Gastroesophageal sphincter (tissue), 4 donors: Measurements from ENCODE around the gene CEBPB. TPM values are rescaled to one million over a fixed set of nuclear protein-coding genes. Genes with fewer than 3 reads are reported as not detected.

ENCODE experiments used
- ATAC-seq: fragments of 150-250 bp; one replicate; pipeline ENCODE4 v1.9.1; 2016; ENCODE audit warnings: mild to moderate bottlenecking, moderate library complexity
- H3K27ac ChIP-seq, 4 donors: fragments of 200-600 bp; sonication (generic) in 3 of 4; 1 replicate in 3 of 4; 2 replicates in 1 of 4; pipeline ENCODE4 v1.5.1; 2016 to 2019
- H3K27me3 ChIP-seq: fragments of 200-600 bp; sonication (generic); one replicate; pipeline ENCODE4 v1.5.1; 2019
- H3K36me3 ChIP-seq, 2 donors: fragments of 200-600 bp; sonication (generic); one replicate each; pipeline ENCODE4 v1.5.1; 2019; ENCODE audit warnings: control low read depth in 1 of 2
- H3K4me1 ChIP-seq, 3 donors: fragments of 200-600 bp; sonication (generic); 1 replicate in 2 of 3; 2 replicates in 1 of 3; pipeline ENCODE4 v1.5.1; 2016 to 2019; ENCODE audit warnings: control low read depth in 2 of 3
- H3K4me3 ChIP-seq, 2 donors: fragments of 200-600 bp; sonication (generic); one replicate each; pipeline ENCODE4 v1.5.1; 2019; ENCODE audit warnings: mild to moderate bottlenecking in 1 of 2, moderate library complexity in 1 of 2
- H3K9me3 ChIP-seq, 3 donors: fragments of 200-600 bp; sonication (generic); one replicate each; pipeline ENCODE4 v1.5.1; 2017 to 2019; ENCODE audit warnings: control low read depth in 2 of 3
- EP300 ChIP-seq: sonication (generic); formaldehyde crosslinking; IDR thresholded peaks from one replicate; pipeline ENCODE4 v1.6.1; 2017; ENCODE audit warnings: antibody characterized with exemption, mild to moderate bottlenecking
- POLR2A ChIP-seq, 2 donors: fragments of 450-650 bp; IDR thresholded peaks; one replicate each; pipeline ENCODE4 v1.6.1; 2017; ENCODE audit warnings: antibody characterized with exemption in 2 of 2, mild to moderate bottlenecking in 2 of 2, moderate library complexity in 1 of 2
- POLR2AphosphoS5 ChIP-seq: sonication (generic); formaldehyde crosslinking; IDR thresholded peaks from one replicate; pipeline ENCODE4 v1.6.1; 2017; ENCODE audit warnings: antibody characterized with exemption
- WGBS, 2 donors: methylation state at CpG; one replicate each; pipeline ENCODE4 v1.1.5; 2018; ENCODE audit warnings: low coverage in 1 of 2; 5-methylcytosine and 5-hydroxymethylcytosine counted together
- total RNA-seq, 4 donors: library from RNA; depleted of rRNA; stranded (reverse); fragments of >200 nt; gene quantifications; one replicate each; pipeline ENCODE4 v1.1.0, GENCODE V29; 2016
- TF ChIP-seq, protein P1 (sequence below), 4 experiments: fragments of 200-600 bp in 2 of 4; fragments of 450-650 bp in 2 of 4; sonication (generic) in 1 of 4; IDR thresholded peaks; one replicate each; pipeline ENCODE4 v1.5.1; 2017 to 2019; ENCODE audit warnings: antibody characterized with exemption in 4 of 4, mild to moderate bottlenecking in 2 of 4, moderate library complexity in 2 of 4

Gene CEBPB
- total RNA-seq, 4 donors from 2014 or later, result 85.2 to 125 (median 108) TPM

DNA sequence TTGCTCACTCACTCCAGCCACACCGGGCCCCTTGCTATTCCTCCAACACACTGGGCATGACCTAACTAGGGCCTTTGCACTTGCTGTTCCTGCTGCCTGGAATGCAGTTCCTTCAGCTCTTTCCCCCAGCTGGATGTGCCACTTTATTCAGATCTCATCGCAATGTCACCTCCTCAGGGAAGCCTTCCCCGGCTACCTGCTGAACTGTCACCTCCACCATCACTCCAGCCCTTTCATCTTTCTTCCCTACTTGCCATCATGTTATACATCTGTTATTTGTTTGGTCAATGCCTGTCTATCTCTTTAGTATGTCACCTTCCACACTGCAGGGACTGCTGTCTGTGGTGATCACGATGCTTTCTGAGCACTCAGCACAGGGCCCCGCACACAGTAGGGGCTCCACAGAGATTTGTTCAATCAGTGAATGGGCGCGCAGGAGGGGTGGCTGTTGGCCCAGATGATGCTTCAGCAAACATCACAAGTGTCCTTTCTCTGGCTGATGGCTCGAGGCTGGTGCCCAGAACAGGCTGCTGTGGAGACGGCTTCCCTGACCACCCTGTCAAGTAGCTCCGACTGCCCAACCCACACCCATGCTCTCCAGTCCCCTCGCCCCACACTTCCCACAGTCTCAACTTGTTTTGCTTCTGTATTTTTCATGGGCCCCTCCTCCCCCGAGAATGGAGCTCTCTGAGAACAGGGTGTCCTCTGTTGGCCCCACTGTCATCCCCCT is 31.8 kb downstream of the CEBPB start:
- WGBS, 2 donors, result 85 to 96% methylated on average over 5 to 7 of the region's 12 CpGs
- Histone ChIP-seq H3K27me3 (no peaks in the 10 kb centered on the region), H3K9me3 (peaks cover 0 to 10% (median 0%) of the 10 kb centered on the region in 3 donors), H3K27ac (peak overlapping the region in 3 of 4 donors; percentile 11 to 89 (median 52)), H3K4me1 (peaks cover 0 to 45% (median 18%) of the 10 kb centered on the region in 3 donors), H3K36me3 (no peaks in the 10 kb centered on the region), H3K4me3 (no peak overlapping the region)
- ATAC-seq, result no peak
- TF ChIP-seq POLR2A (IDR thresholded peaks at IDR 0.05) (no peak), EP300 (no peak), POLR2AphosphoS5 (no peak)
- TF ChIP-seq, protein P1, sequence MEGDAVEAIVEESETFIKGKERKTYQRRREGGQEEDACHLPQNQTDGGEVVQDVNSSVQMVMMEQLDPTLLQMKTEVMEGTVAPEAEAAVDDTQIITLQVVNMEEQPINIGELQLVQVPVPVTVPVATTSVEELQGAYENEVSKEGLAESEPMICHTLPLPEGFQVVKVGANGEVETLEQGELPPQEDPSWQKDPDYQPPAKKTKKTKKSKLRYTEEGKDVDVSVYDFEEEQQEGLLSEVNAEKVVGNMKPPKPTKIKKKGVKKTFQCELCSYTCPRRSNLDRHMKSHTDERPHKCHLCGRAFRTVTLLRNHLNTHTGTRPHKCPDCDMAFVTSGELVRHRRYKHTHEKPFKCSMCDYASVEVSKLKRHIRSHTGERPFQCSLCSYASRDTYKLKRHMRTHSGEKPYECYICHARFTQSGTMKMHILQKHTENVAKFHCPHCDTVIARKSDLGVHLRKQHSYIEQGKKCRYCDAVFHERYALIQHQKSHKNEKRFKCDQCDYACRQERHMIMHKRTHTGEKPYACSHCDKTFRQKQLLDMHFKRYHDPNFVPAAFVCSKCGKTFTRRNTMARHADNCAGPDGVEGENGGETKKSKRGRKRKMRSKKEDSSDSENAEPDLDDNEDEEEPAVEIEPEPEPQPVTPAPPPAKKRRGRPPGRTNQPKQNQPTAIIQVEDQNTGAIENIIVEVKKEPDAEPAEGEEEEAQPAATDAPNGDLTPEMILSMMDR (IDR thresholded peaks at IDR 0.05), result no peak

DNA sequence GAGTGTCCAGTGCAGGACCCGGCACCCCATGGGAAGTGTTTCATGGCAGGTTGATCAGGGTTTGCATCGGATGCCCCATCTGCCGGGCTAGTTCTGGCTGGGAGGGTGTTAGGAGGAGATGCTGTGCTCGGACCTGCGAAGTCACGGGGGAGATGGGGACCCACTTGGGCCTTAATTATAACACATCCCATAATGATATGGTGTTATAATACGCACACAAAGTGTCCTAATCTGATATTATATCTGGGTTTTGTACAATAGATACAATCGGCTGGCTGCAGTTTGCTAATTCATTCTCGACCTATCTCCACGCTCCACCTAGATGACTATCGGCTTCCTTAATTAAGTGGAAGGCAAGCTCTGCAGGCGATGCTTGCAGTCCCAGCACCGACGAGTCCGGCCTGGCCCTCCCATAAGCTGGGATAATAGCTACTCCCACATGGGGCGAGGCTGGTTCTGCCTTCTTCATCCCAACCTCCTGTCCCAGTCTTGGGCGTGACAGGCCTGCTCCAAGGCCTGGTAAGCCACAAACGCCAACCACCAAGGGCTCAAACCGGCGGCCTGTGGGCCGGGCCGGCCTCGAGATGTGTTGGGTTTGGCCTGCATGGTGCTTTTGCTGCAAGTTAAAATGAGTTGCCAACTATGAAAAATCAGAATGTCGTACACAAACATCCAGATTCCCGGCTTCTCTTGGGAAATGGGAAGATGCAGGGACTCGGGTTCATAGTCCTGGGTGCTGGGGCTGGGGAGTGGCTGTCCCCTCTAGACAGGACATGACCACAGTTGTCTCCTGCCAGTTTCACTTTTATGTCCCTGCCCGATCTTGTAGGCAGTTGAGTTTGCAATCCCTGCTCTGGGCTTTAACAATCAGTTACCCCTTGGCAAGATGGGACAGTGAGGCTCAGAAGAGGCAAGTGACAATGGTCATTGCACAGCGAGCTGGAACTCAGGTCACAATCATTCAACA is 32.7 kb downstream of the CEBPB start:
- Histone ChIP-seq H3K9me3 (peaks cover 0 to 10% (median 0%) of the 10 kb centered on the region in 3 donors), H3K4me1 (peaks cover 0 to 45% (median 18%) of the 10 kb centered on the region in 3 donors), H3K27ac (peak overlapping the region in 3 of 4 donors; percentile 81 to 91 (median 89)), H3K36me3 (no peaks in the 10 kb centered on the region), H3K4me3 (no peak overlapping the region), H3K27me3 (no peaks in the 10 kb centered on the region)
- no peak for ATAC-seq
- 88 to 94% methylated on average over 7 to 9 of the region's 28 CpGs for WGBS, 2 donors
- TF ChIP-seq, protein P1 (IDR thresholded peaks at IDR 0.05), result no peak
- no peak for TF ChIP-seq POLR2A (IDR thresholded peaks at IDR 0.05)
- TF ChIP-seq EP300, result no peak
- TF ChIP-seq POLR2AphosphoS5, result no peak

DNA sequence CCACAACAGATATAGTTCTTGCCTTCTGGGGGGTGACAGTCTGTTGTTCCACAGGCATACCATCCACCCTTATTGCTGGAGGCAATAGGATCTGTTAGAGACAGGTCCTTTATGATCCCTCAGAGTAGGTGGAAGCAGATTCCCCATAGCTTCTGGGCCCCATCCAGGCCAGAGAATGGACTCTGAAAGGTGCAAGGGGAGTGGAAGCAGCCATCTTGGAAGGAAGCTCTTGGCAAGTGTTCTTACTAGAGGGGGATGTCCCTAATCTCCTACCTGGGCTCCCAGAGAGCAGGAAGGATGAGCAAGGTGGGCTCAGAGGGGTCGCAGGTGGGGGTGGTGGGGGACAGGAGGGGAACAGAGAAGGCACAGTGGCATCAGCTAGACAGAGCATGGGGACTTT is 33.4 kb downstream of the CEBPB start:
- ATAC-seq, result no peak
- WGBS, 2 donors, result no CpG with 5 or more reads among the region's 1 CpG
- no peak for TF ChIP-seq POLR2AphosphoS5
- no peak for TF ChIP-seq EP300
- no peak for TF ChIP-seq POLR2A (IDR thresholded peaks at IDR 0.05)
- H3K4me1 ChIP-seq, result peaks cover 0 to 45% (median 18%) of the 10 kb centered on the region in 3 donors
- H3K4me3 ChIP-seq, result no peak overlapping the region
- no peaks in the 10 kb centered on the region for H3K36me3 ChIP-seq
- peak overlapping the region; percentile 60 to 91 (median 85) for H3K27ac ChIP-seq
- H3K9me3 ChIP-seq, result peaks cover 0 to 10% (median 0%) of the 10 kb centered on the region in 3 donors
- H3K27me3 ChIP-seq, result no peaks in the 10 kb centered on the region

DNA sequence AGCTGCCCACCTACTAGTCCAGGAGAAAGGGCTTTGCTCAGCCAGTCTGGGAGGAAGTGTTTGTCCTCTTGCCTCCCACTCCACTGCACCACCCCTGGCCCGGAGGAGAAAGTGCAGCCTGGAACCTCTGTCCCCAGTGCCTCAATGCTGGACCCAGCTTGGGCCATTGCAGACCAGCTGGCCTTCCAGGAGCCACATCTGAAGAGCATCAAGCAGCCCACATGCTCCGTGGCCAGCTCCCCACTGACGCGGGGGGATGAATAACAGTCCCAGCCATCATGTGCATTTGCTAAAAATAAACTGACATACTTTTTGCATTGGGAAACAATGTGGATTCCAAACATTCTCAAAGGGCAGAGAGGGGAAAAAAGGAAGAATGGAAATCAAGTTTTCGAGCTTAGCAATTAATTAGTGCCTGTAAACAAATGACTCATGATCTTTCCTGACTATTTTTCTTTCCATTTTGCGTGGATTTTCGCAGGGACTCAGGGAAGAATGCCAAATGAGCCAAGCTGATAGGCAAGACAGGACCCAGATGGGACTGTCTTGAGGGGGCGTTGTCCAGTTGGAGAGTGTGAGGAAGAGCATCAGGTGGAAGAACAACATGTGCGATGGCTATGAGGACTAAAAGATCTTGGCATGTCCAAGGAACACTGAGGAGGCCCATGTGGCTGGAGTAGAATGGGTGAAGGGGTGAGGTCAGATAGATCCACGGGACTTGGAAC is 34.1 kb downstream of the CEBPB start:
- H3K9me3 ChIP-seq, result peaks cover 0 to 7% (median 0%) of the 10 kb centered on the region in 3 donors
- ATAC-seq, result peak; percentile 90
- WGBS, 2 donors, result 3 to 14% methylated on average over 4 to 8 of the region's 10 CpGs
- peaks cover 0 to 45% (median 18%) of the 10 kb centered on the region in 3 donors for H3K4me1 ChIP-seq
- no peaks in the 10 kb centered on the region for H3K36me3 ChIP-seq
- peak overlapping the region; percentile 62 to 91 (median 85) for H3K27ac ChIP-seq
- H3K27me3 ChIP-seq, result no peaks in the 10 kb centered on the region
- H3K4me3 ChIP-seq, result no peak overlapping the region
- peak; percentile 96 for TF ChIP-seq POLR2AphosphoS5
- peak; percentile 4 for TF ChIP-seq EP300
- TF ChIP-seq, protein P1 (IDR thresholded peaks at IDR 0.05), result peak in 2 of 4 experiments; percentile 26 to 46
- no peak for TF ChIP-seq POLR2A (IDR thresholded peaks at IDR 0.05)
